ENCODE results near the gene OR2F1.

The OR2F1 gene

DNA sequence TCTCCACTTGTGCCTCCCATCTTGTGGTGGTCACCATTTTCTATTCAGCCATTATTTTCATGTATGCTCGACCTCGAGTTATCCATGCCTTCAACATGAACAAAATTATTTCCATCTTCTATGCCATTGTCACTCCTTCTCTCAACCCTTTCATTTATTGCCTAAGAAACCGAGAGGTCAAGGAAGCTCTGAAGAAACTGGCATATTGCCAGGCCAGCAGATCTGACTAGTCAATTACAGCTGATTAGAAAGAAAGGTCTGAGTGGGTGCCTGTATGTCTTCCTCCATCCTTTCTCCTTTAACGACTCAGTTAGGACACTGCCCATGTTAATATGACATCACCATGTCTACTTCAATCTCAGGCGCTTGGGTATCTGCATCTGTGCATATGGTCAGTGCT, 50.1 kb downstream of the OR2F1 start:
- Histone ChIP-seq H3K27ac (replicated peaks) (no peak overlapping the region), H3K27me3 (ENCODE audit: insufficient read depth, poor library complexity, severe bottlenecking) (no peaks in the 10 kb centered on the region), H3K4me3 (replicated peaks; ENCODE audit: insufficient read depth, low read length) (no peak overlapping the region)
- no peak for DNase-seq (ENCODE audit: low read depth in 1 of 2, low spot score in 1 of 2)
- TF ChIP-seq, protein P1, sequence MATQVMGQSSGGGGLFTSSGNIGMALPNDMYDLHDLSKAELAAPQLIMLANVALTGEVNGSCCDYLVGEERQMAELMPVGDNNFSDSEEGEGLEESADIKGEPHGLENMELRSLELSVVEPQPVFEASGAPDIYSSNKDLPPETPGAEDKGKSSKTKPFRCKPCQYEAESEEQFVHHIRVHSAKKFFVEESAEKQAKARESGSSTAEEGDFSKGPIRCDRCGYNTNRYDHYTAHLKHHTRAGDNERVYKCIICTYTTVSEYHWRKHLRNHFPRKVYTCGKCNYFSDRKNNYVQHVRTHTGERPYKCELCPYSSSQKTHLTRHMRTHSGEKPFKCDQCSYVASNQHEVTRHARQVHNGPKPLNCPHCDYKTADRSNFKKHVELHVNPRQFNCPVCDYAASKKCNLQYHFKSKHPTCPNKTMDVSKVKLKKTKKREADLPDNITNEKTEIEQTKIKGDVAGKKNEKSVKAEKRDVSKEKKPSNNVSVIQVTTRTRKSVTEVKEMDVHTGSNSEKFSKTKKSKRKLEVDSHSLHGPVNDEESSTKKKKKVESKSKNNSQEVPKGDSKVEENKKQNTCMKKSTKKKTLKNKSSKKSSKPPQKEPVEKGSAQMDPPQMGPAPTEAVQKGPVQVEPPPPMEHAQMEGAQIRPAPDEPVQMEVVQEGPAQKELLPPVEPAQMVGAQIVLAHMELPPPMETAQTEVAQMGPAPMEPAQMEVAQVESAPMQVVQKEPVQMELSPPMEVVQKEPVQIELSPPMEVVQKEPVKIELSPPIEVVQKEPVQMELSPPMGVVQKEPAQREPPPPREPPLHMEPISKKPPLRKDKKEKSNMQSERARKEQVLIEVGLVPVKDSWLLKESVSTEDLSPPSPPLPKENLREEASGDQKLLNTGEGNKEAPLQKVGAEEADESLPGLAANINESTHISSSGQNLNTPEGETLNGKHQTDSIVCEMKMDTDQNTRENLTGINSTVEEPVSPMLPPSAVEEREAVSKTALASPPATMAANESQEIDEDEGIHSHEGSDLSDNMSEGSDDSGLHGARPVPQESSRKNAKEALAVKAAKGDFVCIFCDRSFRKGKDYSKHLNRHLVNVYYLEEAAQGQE (IDR thresholded peaks at IDR 0.05; ENCODE audit: insufficient replicate concordance, low read depth), result no peak
- TF ChIP-seq POLR2AphosphoS5 (IDR thresholded peaks at IDR 0.05; ENCODE audit: low read depth), result no peak
- TF ChIP-seq GABPA (IDR thresholded peaks at IDR 0.05; ENCODE audit: low read depth), result no peak
- TF ChIP-seq, protein P2, sequence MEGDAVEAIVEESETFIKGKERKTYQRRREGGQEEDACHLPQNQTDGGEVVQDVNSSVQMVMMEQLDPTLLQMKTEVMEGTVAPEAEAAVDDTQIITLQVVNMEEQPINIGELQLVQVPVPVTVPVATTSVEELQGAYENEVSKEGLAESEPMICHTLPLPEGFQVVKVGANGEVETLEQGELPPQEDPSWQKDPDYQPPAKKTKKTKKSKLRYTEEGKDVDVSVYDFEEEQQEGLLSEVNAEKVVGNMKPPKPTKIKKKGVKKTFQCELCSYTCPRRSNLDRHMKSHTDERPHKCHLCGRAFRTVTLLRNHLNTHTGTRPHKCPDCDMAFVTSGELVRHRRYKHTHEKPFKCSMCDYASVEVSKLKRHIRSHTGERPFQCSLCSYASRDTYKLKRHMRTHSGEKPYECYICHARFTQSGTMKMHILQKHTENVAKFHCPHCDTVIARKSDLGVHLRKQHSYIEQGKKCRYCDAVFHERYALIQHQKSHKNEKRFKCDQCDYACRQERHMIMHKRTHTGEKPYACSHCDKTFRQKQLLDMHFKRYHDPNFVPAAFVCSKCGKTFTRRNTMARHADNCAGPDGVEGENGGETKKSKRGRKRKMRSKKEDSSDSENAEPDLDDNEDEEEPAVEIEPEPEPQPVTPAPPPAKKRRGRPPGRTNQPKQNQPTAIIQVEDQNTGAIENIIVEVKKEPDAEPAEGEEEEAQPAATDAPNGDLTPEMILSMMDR (IDR thresholded peaks at IDR 0.05; ENCODE audit: insufficient read depth, low read length), result no peak
- no peak for TF ChIP-seq SPI1 (IDR thresholded peaks at IDR 0.05; ENCODE audit: borderline replicate concordance, low read depth)

DNA sequence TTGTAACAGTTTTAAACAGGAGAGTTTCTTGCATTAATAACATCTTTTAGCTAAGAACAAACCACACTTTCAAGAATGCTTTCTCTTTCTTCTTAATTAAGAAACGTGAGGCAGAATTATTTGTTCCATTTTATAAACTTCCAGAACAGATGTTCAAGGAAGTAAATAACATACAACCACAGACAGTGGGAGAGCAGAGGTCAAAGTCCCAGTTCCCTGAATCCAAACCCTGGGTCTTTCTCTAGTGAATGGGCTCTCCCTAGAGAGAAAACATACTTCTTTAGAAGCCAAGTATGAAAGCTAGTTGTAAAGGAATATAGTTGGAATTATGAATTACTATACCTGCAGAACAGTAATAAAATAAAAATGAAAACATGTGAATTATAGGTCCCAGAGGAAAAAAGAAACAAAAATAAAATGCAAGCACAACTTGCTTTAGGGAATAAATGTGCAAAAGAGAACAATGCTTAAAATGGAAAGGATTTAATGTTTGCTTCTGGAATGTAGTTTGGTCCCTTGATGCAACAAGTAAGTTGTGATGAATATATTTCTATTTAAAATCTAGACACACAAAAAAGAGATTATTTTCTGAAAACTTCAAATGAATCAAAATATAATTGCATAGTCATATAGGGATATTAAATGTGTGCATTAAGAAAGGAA, 51.5 kb downstream of the OR2F1 start:
- Histone ChIP-seq H3K27me3 (ENCODE audit: insufficient read depth, poor library complexity, severe bottlenecking) (no peaks in the 10 kb centered on the region), H3K27ac (replicated peaks) (no peak overlapping the region), H3K4me3 (replicated peaks; ENCODE audit: insufficient read depth, low read length) (no peak overlapping the region)
- no peak for DNase-seq (ENCODE audit: low read depth in 1 of 2, low spot score in 1 of 2)
- no peak for TF ChIP-seq GABPA (IDR thresholded peaks at IDR 0.05; ENCODE audit: low read depth)

DNA sequence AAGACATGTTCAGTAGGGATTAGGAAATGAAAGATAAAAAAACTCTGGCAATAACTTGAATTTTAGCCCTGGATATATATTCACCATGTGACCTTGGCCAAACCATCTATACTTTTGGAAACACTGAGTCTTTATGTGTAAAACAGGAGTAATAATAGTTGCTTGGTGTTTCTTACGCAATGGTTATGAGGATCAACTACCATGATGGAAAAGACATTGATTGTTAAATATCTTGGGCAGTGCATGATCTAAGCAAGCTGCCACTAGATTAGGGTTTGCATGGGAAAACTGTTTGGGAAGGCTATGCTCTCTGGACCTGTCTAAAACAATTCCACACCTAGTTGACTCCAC, 52.0 kb downstream of the OR2F1 start:
- TF ChIP-seq GABPA (IDR thresholded peaks at IDR 0.05; ENCODE audit: low read depth) (no peak), POLR2AphosphoS5 (IDR thresholded peaks at IDR 0.05; ENCODE audit: low read depth) (no peak), SPI1 (IDR thresholded peaks at IDR 0.05; ENCODE audit: borderline replicate concordance, low read depth) (no peak)
- TF ChIP-seq, protein P2 (IDR thresholded peaks at IDR 0.05; ENCODE audit: insufficient read depth, low read length), result no peak
- TF ChIP-seq, protein P1 (IDR thresholded peaks at IDR 0.05; ENCODE audit: insufficient replicate concordance, low read depth), result no peak
- Histone ChIP-seq H3K27me3 (ENCODE audit: insufficient read depth, poor library complexity, severe bottlenecking) (no peaks in the 10 kb centered on the region), H3K4me3 (replicated peaks; ENCODE audit: insufficient read depth, low read length) (no peak overlapping the region), H3K27ac (replicated peaks) (no peak overlapping the region)
- no peak for DNase-seq (ENCODE audit: low read depth in 1 of 2, low spot score in 1 of 2)

DNA sequence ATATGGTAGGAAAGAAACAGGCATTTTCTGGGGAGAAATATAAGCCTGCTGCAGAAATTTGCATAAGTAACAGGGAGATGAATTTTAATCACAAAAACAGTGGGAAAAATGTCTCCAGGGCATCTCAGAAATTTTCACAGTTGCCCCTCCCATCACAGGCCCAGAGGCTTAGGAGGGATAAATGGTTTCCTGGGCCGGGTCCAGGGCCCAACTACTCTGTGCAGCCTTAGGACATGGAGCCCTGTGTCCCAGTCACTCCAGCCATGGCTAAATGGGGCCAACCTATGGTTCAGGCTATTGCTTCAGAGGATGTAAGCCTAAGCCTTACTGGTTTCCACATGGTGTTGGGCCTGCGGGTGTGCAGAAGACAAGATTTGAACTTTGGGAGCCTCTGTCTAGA, 54.7 kb downstream of the OR2F1 start:
- TF ChIP-seq, protein P2 (IDR thresholded peaks at IDR 0.05; ENCODE audit: insufficient read depth, low read length), result no peak
- TF ChIP-seq POLR2AphosphoS5 (IDR thresholded peaks at IDR 0.05; ENCODE audit: low read depth), result no peak
- TF ChIP-seq GABPA (IDR thresholded peaks at IDR 0.05; ENCODE audit: low read depth), result no peak
- no peak for TF ChIP-seq SPI1 (IDR thresholded peaks at IDR 0.05; ENCODE audit: borderline replicate concordance, low read depth)
- TF ChIP-seq, protein P1 (IDR thresholded peaks at IDR 0.05; ENCODE audit: insufficient replicate concordance, low read depth), result no peak
- no peaks in the 10 kb centered on the region for H3K27me3 ChIP-seq (ENCODE audit: insufficient read depth, poor library complexity, severe bottlenecking)
- no peak overlapping the region for H3K4me3 ChIP-seq (replicated peaks; ENCODE audit: insufficient read depth, low read length)
- no peak for DNase-seq (ENCODE audit: low read depth in 1 of 2, low spot score in 1 of 2)
- H3K27ac ChIP-seq (replicated peaks), result no peak overlapping the region

Measured in HL-60 (cell line).